Thymus (tissue), 14 donors: Measurements from ENCODE around the gene TNNC1. TPM values are rescaled to one million over a fixed set of nuclear protein-coding genes. Genes with fewer than 3 reads are reported as not detected.

ENCODE experiments used
- DNase-seq, 9 donors: peaks; one replicate each; pipeline ENCODE4 v3.0.0-alpha.2; 2013; ENCODE audit warnings: low spot score in 9 of 9, low read depth in 6 of 9, missing footprints in 1 of 9
- H3K27ac ChIP-seq, 2 donors: one replicate each; pipeline ENCODE4 v1.5.1; 2013; ENCODE audit warnings: control low read depth in 1 of 2, low read depth in 1 of 2, low read length in 1 of 2, mild to moderate bottlenecking in 1 of 2, moderate library complexity in 1 of 2
- H3K27me3 ChIP-seq, 2 donors: one replicate each; pipeline ENCODE4 v1.5.1; 2013; ENCODE audit warnings: low read length in 1 of 2; ENCODE audit not compliant: control insufficient read depth in 2 of 2, insufficient read depth in 1 of 2
- H3K36me3 ChIP-seq, 2 donors: one replicate each; pipeline ENCODE4 v1.5.1; 2013; ENCODE audit warnings: low read length in 1 of 2, mild to moderate bottlenecking in 1 of 2, moderate library complexity in 1 of 2; ENCODE audit not compliant: control insufficient read depth in 2 of 2, insufficient read depth in 2 of 2
- H3K4me1 ChIP-seq, 2 donors: one replicate each; pipeline ENCODE4 v1.5.1; 2013; ENCODE audit warnings: low read length in 2 of 2; ENCODE audit not compliant: control insufficient read depth in 2 of 2, insufficient read depth in 2 of 2
- H3K4me3 ChIP-seq, 2 donors: one replicate each; pipeline ENCODE4 v1.5.1; 2013; ENCODE audit warnings: low read length in 2 of 2, control low read depth in 1 of 2, mild to moderate bottlenecking in 1 of 2
- H3K9me3 ChIP-seq, 2 donors: one replicate each; pipeline ENCODE4 v1.5.1; 2013; ENCODE audit warnings: low read length in 1 of 2, mild to moderate bottlenecking in 1 of 2; ENCODE audit not compliant: control insufficient read depth in 2 of 2, insufficient read depth in 1 of 2
- WGBS: extraction: QIAGEN DNeasy Blood & Tissue Kit; methylation state at CpG from one replicate; pipeline ENCODE4 v1.1.7; 2013; 5-methylcytosine and 5-hydroxymethylcytosine counted together
- long read RNA-seq, 10 donors: transcript quantifications; one replicate each; lab custom pipeline, GENCODE V29; 2026
- polyA plus RNA-seq: library from polyadenylated mRNA; stranded (reverse); fragments of 200-250 nt; gene quantifications from one replicate; pipeline ENCODE4 v1.2.3, GENCODE V29; 2013
- total RNA-seq: library from RNA; stranded (reverse); fragments of 120-200 nt; gene quantifications from one replicate; pipeline ENCODE4 v1.2.4, GENCODE V29; 2013
- donor health status: healthy.

The TNNC1 gene
- 5.5 TPM for total RNA-seq
- polyA plus RNA-seq = 10.2 TPM
- long read RNA-seq, donor 1 = 0 reads
- long read RNA-seq, donor 2, partial matches to known transcripts = 0 of 1 reads
- long read RNA-seq, donor 2, other reads (novel, unspliced or antisense) = 0 of 1 reads
- long read RNA-seq, donor 3, partial matches to known transcripts = 0 of 1 reads
- long read RNA-seq, donor 3, other reads (novel, unspliced or antisense) = 0 of 1 reads
- long read RNA-seq, donor 4 = 0 reads
- long read RNA-seq, donor 5, partial matches to known transcripts = 0 of 4 reads
- long read RNA-seq, donor 5, other reads (novel, unspliced or antisense) = 0 of 4 reads
- long read RNA-seq, donor 6, partial matches to known transcripts = 0 of 1 reads
- long read RNA-seq, donor 6, other reads (novel, unspliced or antisense) = 0 of 1 reads
- long read RNA-seq, donor 7, partial matches to known transcripts = 0 of 2 reads
- long read RNA-seq, donor 7, other reads (novel, unspliced or antisense) = 0 of 2 reads
- long read RNA-seq, donor 8, partial matches to known transcripts = 0 of 2 reads
- long read RNA-seq, donor 8, other reads (novel, unspliced or antisense) = 0 of 2 reads
- long read RNA-seq, donor 9, partial matches to known transcripts = 0 of 2 reads
- long read RNA-seq, donor 9, other reads (novel, unspliced or antisense) = 0 of 2 reads
- long read RNA-seq, donor 10, partial matches to known transcripts = 0 of 1 reads
- long read RNA-seq, donor 10, other reads (novel, unspliced or antisense) = 0 of 1 reads

DNA sequence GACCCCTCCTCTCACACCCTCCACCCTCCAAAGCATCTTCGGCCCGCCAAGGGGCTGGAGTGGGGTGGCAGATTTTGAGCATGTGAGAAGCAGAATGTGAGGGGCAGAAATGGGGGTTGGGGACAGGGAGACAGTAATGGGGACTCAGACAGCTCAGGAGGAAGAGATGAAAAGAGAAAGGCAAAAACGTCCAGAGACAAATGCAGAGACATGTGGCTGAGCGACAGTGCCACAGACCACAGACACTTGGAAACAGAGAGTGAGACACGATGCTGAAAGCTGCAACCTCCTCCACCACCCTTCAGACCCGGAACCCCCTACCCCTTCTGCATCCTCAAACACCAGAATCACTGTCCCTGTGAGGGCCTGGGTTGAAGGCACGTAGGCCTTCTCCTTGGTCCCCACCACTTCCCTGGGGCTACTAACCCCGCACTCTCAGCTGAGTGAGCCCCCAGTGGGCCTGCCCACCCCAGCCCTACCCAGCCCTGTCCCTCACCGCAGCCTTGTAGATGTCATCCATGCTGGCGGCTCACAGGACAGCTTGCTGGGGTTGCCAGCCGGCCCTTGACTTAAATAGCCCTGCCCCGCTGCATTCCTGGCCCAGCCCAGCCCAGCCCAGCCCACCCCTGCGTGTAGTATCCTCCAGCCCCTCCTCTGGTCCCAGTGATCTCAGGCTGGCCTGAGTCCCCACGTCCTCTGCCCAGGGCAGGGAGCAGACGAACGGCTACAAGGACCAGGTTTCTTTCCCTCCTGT, at the start of gene TNNC1:
Gene TNNC1 (minus strand): TSS at position 546 of the 754 bp plus-strand sequence. CDS start 26 bp downstream, at position 520.
- Histone ChIP-seq H3K4me3 (peak within 1 kb of the TSS; percentile 64 to 86), H3K9me3 (no peaks in the 10 kb centered on the region), H3K36me3 (peaks cover 3 to 11% of the 10 kb centered on the region in 2 donors), H3K4me1 (peaks cover 17 to 27% of the 10 kb centered on the region in 2 donors), H3K27me3 (no peaks in the 10 kb centered on the region), H3K27ac (no peak within 1 kb of the TSS)
- 86% methylated on average over 16 of the region's 16 CpGs for WGBS
- DNase-seq = no peak

DNA sequence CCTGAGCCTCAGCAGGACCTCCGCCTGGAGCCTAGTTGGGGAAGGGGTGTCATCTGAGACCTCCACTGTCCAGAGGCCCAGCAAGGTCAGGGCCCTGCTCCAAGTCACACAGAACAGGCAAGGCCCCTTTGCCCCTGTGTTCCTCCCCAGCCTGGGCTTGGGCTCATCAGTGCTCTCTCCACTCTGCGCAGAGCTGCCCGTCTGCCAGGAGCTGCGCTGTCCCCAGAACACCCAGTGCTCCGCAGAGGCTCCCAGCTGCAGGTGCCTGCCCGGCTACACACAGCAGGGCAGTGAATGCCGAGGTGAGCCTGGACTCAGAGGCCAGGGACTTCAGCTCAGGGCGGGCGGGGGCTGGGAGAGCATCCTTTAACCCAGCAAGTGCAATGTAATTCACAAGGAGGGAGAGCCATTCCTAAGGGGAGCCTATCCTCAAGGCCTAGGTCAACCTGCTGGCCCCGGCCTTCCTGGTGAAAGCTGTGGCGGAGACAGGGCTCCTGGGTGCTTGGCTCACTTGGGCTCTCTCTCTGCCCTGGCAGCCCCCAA, 49.0 kb upstream of the TNNC1 start:
- no peak for DNase-seq
- Histone ChIP-seq H3K27ac (no peak overlapping the region), H3K4me1 (peaks cover 0 to 14% of the 10 kb centered on the region in 2 donors), H3K27me3 (peaks cover 0 to 12% of the 10 kb centered on the region in 2 donors), H3K36me3 (no peaks in the 10 kb centered on the region), H3K9me3 (no peaks in the 10 kb centered on the region), H3K4me3 (no peak overlapping the region)
- 96% methylated on average over 11 of the region's 11 CpGs for WGBS

DNA sequence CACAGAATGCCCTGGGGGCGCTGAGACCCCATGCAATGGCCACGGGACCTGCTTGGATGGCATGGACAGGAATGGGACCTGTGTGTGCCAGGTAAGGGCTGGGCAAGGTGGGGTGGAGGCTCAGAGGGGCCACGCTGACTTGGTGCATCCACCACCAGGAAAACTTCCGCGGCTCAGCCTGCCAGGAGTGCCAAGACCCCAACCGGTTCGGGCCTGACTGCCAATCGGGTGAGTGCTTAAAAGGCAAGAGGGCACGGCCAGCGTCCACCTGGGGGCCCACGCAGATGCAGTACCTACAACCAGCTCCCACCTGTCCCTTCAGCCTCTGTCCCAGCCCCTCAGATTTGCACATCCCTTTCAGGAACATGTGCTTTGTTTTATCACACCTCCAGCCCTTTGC, 48.2 kb upstream of the TNNC1 start:
- WGBS = 99% methylated on average over 11 of the region's 11 CpGs
- no peaks in the 10 kb centered on the region for H3K36me3 ChIP-seq
- no peaks in the 10 kb centered on the region for H3K9me3 ChIP-seq
- H3K4me1 ChIP-seq = peaks cover 0 to 14% of the 10 kb centered on the region in 2 donors
- no peak overlapping the region for H3K27ac ChIP-seq
- H3K27me3 ChIP-seq = peaks cover 0 to 14% of the 10 kb centered on the region in 2 donors
- DNase-seq = no peak
- H3K4me3 ChIP-seq = no peak overlapping the region

DNA sequence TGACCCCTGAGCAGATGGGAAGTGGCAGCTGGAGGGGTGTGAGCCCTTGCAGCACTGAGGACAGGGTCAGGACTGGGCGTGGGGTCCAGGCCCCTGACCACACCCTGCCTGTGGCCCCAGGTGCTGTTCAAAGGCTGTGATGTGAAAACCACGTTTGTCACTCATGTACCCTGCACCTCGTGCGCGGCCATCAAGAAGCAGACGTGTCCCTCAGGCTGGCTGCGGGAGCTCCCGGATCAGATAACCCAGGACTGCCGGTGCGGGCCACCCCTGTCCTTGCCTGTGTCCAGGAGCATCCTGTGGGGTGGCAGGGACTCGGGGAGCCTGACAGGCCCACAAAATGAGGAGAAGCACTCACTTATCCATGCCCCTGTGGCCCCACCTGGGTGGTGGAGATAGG, 47.2 kb upstream of the TNNC1 start:
- Histone ChIP-seq H3K4me3 (no peak overlapping the region), H3K4me1 (peaks cover 0 to 14% of the 10 kb centered on the region in 2 donors), H3K36me3 (no peaks in the 10 kb centered on the region), H3K27me3 (peaks cover 0 to 21% of the 10 kb centered on the region in 2 donors), H3K27ac (no peak overlapping the region), H3K9me3 (no peaks in the 10 kb centered on the region)
- WGBS = 91% methylated on average over 11 of the region's 11 CpGs
- DNase-seq = no peak

DNA sequence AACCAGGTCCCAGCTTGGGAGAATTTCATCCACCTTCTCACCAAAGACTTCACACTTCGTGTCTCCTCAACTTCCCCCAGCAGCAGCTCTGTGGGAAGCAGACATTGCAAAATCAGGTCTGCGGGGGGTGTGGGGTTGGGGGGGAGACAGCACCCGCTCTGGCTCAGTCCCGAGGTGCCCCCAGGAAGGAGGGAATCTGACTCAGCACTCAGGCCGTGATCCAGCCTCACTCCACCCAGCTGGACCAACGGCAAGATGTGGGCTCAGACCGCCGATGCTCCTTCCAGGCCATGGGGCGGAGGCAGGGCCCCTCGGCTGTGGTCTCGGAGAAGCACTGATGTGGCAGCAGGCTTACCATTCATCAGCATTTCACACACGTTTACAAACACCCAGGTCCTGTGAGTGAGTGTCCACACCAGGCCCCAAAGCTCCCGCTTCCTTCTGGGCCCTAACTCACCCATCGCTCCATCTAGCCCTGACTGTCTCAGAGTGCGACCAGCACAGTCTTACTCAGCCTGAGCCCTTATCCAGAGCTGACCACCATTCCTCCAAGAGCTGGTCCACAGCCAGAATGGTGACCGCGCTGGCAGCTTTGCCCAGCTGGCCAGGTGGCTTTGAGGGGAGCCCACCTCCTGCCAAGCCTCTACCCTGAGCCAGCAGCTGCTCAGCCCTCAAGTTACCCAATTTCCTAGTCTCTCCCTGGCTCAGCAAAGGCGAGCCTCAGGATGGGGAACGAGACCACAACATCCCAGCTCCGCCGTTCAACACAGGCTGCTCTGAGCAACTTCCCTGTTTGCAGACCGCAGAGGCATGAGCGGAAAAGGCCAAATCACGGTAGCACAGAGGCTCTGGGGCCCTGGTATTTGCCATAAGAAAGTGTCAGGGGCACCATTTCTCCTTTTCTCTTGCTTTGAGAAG, 44.6 kb upstream of the TNNC1 start:
- Histone ChIP-seq H3K27ac (no peak overlapping the region), H3K27me3 (peaks cover 0 to 35% of the 10 kb centered on the region in 2 donors), H3K4me1 (peaks cover 0 to 23% of the 10 kb centered on the region in 2 donors), H3K4me3 (no peak overlapping the region), H3K36me3 (peaks cover 2 to 3% of the 10 kb centered on the region in 2 donors), H3K9me3 (no peaks in the 10 kb centered on the region)
- WGBS = 12% methylated on average over 24 of the region's 24 CpGs
- DNase-seq = peak in 5 of 9 donors; percentile 6 to 45 (median 13)

DNA sequence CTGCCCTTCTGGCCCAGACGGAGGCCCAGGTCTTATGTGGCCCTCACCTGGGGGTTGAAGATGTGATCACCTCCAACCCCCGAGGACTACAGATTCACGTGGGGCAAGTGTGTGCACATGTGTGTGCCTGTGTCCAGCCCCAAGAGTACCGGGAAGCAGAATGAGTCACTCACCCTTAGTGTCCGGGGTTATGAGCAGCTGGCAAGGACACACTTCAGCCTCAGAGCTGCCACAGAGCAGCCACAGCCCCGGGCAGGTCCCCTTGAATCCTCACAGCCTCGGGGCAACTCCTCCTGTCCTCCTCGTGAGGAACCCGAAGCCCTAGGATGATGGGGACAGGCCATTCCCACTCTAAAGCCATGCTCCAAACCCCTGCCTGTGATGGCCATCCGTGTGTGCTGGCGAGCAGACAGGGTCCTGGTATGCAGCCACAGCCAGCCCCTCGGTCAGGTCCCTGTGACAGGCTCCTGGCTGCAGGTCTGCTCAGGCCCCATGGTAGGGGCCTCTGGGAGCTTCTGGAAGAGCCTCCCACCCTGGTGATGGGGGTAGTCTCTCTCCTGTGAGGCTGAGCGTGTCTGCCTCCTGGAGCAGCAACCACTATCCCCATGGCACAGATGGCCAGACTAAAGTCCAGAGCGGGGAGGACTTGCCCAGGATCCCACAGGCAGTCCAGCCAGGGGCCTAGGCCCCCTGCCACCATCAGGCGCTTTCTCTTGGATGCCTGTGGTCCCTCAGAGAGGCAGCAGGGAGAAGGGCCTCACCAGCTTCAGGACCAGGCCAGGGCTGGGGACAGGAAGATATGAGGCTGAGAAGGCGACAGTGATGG, 42.1 kb upstream of the TNNC1 start:
- no peak overlapping the region for H3K27ac ChIP-seq
- 88% methylated on average over 16 of the region's 16 CpGs for WGBS
- H3K4me1 ChIP-seq = peaks cover 0 to 23% of the 10 kb centered on the region in 2 donors
- no peaks in the 10 kb centered on the region for H3K9me3 ChIP-seq
- H3K36me3 ChIP-seq = peaks cover 26 to 27% of the 10 kb centered on the region in 2 donors
- DNase-seq = no peak
- peaks cover 0 to 35% of the 10 kb centered on the region in 2 donors for H3K27me3 ChIP-seq
- H3K4me3 ChIP-seq = no peak overlapping the region

DNA sequence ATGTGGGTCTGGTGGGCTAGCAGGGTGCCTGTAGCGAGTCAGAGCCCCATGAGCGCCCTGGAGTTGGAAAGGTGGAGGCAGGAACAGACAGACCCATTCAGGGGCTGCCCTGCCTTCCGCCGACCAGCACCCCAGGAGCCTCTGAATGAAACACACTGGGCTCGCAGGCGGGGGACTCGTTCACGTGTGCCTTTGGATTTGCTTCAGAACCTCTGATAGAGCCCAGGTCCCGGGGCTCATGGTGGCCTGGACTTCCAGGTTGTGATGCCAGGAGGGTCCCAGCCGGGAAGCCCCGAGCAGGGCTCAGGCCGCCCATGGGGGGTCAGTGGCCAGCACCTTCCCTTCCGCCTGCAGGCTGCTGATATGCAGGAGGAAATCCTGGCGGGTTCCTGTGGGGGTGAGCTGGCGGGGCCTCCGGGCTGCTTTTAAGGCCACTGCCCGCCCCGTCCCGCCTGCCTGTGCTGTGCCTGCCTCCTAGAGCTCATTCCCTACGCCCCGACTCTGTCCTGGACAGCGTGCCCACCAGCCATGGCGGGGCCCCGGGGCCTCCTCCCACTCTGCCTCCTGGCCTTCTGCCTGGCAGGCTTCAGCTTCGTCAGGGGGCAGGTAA, 41.1 kb upstream of the TNNC1 start, which contains the start of gene STAB1:
Gene STAB1 (plus strand): TSS at position 453 of the 610 bp plus-strand sequence. CDS start 76 bp downstream, at position 529.
- Histone ChIP-seq H3K4me3 (no peak within 1 kb of the TSS), H3K4me1 (peaks cover 0 to 23% of the 10 kb centered on the region in 2 donors), H3K9me3 (no peaks in the 10 kb centered on the region), H3K27ac (no peak within 1 kb of the TSS), H3K27me3 (peaks cover 0 to 35% of the 10 kb centered on the region in 2 donors), H3K36me3 (peaks cover 36 to 37% of the 10 kb centered on the region in 2 donors)
- WGBS = 39% methylated on average over 25 of the region's 25 CpGs
- no peak for DNase-seq
